B cell (primary cell): ENCODE data around the gene CHD9. TPM values are rescaled to one million over a fixed set of nuclear protein-coding genes. Genes with fewer than 3 reads are reported as not detected.

ENCODE experiments used
- ATAC-seq: fragments of 200-7000 bp; cut with Tn5 transposase; one replicate; pipeline ENCODE4 v1.10.0; 2021; ENCODE audit warnings: low read depth, mild to moderate bottlenecking, moderate number of reproducible peaks, moderate library complexity
- CTCF ChIA-PET: fragments of 350-600 bp; sonication (Branson Sonifier 250); formaldehyde crosslinking; loops from one replicate; lab custom pipeline; 2021; ENCODE audit warnings: antibody characterized with exemption, inconsistent platforms; lab: Charles Lee
- POLR2A ChIA-PET: fragments of 350-600 bp; sonication (Branson Sonifier 250); formaldehyde crosslinking; loops from one replicate; lab custom pipeline; 2021; ENCODE audit warnings: antibody characterized with exemption; lab: Charles Lee
- DNase-seq: peaks from one replicate; pipeline ENCODE4 v3.0.0; 2013
- H2AFZ ChIP-seq: 2 replicates; pipeline ENCODE4 v1.6.1; 2012; ENCODE audit warnings: mild to moderate bottlenecking, low read depth, low read length; ENCODE audit not compliant: insufficient read depth, poor library complexity, severe bottlenecking
- H3K27ac ChIP-seq, 2 donors: 1 replicate in 1 of 2; 2 replicates in 1 of 2; pipeline ENCODE4 v1.5.1; 2012 to 2013; ENCODE audit warnings: low read length in 2 of 2, mild to moderate bottlenecking in 2 of 2, moderate library complexity in 1 of 2
- H3K27me3 ChIP-seq, 4 experiments: fragments of 200-600 bp in 1 of 4; sonication (generic) in 1 of 4; replicated peaks in 1 of 4; 1 replicate in 2 of 4; 2 replicates in 2 of 4; pipeline versions ENCODE4 v1.6.1 to v1.7.0; 2013 to 2016; ENCODE audit warnings: low read length in 3 of 4, mild to moderate bottlenecking in 2 of 4, mixed read lengths in 1 of 4, moderate library complexity in 1 of 4; ENCODE audit not compliant: insufficient read depth in 4 of 4, control insufficient read depth in 3 of 4; ENCODE audit errors: control extremely low read depth in 1 of 4
- H3K36me3 ChIP-seq, 2 experiments: replicated peaks in 1 of 2; 1 replicate in 1 of 2; 2 replicates in 1 of 2; pipeline versions ENCODE4 v1.6.1 to v1.7.1; 2013; ENCODE audit warnings: low read length in 1 of 2; ENCODE audit not compliant: insufficient read depth in 2 of 2, control insufficient read depth in 1 of 2; ENCODE audit errors: control extremely low read depth in 1 of 2, extremely low read depth in 1 of 2
- H3K4me1 ChIP-seq, 2 donors: fragments of 200-600 bp in 1 of 2; sonication (generic) in 1 of 2; 1 replicate in 1 of 2; 2 replicates in 1 of 2; pipeline versions ENCODE4 v1.5.1 to v1.6.1; 2013 to 2017; ENCODE audit warnings: low read length in 2 of 2; ENCODE audit not compliant: control insufficient read depth in 2 of 2, insufficient read depth in 2 of 2
- H3K4me2 ChIP-seq: replicated peaks from 2 replicates; pipeline ENCODE3; 2012; ENCODE audit warnings: mild to moderate bottlenecking, low read depth, low read length; ENCODE audit not compliant: poor library complexity, severe bottlenecking
- H3K4me3 ChIP-seq, 5 experiments: fragments of 200-600 bp in 1 of 5; sonication (generic) in 1 of 5; 1 replicate in 3 of 5; 2 replicates in 2 of 5; pipeline versions ENCODE4 v1.5.1 to v1.7.0; 2011 to 2016; ENCODE audit warnings: low read length in 4 of 5, mild to moderate bottlenecking in 4 of 5, low read depth in 2 of 5, control low read depth in 1 of 5, moderate library complexity in 1 of 5; ENCODE audit not compliant: insufficient read depth in 1 of 5; ENCODE audit errors: control extremely low read depth in 1 of 5, extremely low read depth in 1 of 5
- H3K79me2 ChIP-seq: fragments of 200-600 bp; sonication (generic); one replicate; pipeline ENCODE4 v1.6.0; 2016; ENCODE audit warnings: low read length; ENCODE audit not compliant: control insufficient read depth, insufficient read depth
- H3K9ac ChIP-seq: fragments of 200-600 bp; sonication (generic); 2 replicates; pipeline ENCODE4 v1.6.1; 2017; ENCODE audit warnings: mild to moderate bottlenecking, low read length, moderate library complexity
- H3K9me3 ChIP-seq, 3 donors: one replicate each; pipeline versions ENCODE4 v1.6.1 to v1.7.1; 2013; ENCODE audit warnings: low read length in 2 of 3; ENCODE audit not compliant: control insufficient read depth in 2 of 3, insufficient read depth in 1 of 3; ENCODE audit errors: control extremely low read depth in 1 of 3
- H4K20me1 ChIP-seq: 2 replicates; pipeline ENCODE4 v1.6.0; 2012; ENCODE audit warnings: mild to moderate bottlenecking, low read length; ENCODE audit not compliant: insufficient read depth, control insufficient read depth, poor library complexity, severe bottlenecking
- H3K27ac Mint-ChIP-seq: one replicate; pipeline ENCODE4 v1.8.0; 2021; ENCODE audit warnings: mixed read lengths
- H3K27me3 Mint-ChIP-seq: one replicate; pipeline ENCODE4 v1.8.0; 2021; ENCODE audit warnings: mixed read lengths
- H3K4me1 Mint-ChIP-seq: one replicate; pipeline ENCODE4 v1.8.0; 2021; ENCODE audit warnings: mixed read lengths
- H3K4me3 Mint-ChIP-seq: one replicate; pipeline ENCODE4 v1.8.0; 2021; ENCODE audit warnings: mixed read lengths
- H3K9me3 Mint-ChIP-seq: one replicate; pipeline ENCODE4 v1.8.0; 2022; ENCODE audit warnings: mixed read lengths; ENCODE audit not compliant: insufficient read depth
- EZH2 ChIP-seq: IDR thresholded peaks from 2 replicates; pipeline ENCODE4 v1.6.1; 2012; ENCODE audit warnings: borderline replicate concordance, low read depth, mild to moderate bottlenecking, moderate library complexity, low read length; ENCODE audit not compliant: insufficient read depth, poor library complexity, severe bottlenecking
- WGBS: methylation state at CpG from one replicate; pipeline ENCODE4 v1.1.5; 2013; ENCODE audit warnings: missing lambda C conversion rate; ENCODE audit not compliant: insufficient coverage; 5-methylcytosine and 5-hydroxymethylcytosine counted together
- intact Hi-C: fragments of 100-400 bp; cut with micrococcal nuclease; formaldehyde crosslinking; loops from one replicate; pipeline ENCODE4 v1.10.0; 2022
- polyA plus RNA-seq: library from polyadenylated mRNA; depleted of rRNA; stranded (reverse); fragments of >200 nt; gene quantifications from 2 replicates; pipeline ENCODE4 v1.2.3, GENCODE V29; 2012
- total RNA-seq, 2 donors: library from RNA; stranded (reverse); fragments of 120-200 nt in 1 of 2; gene quantifications; 1 replicate in 1 of 2; 2 replicates in 1 of 2; pipeline versions ENCODE4 v1.2.3 to v1.2.4, GENCODE V29; 2013 to 2022
- TF ChIP-seq, protein P1 (sequence below): fragments of 200-600 bp; IDR thresholded peaks from one replicate; pipeline ENCODE4 v1.8.0; 2022; ENCODE audit warnings: antibody characterized with exemption, mild to moderate bottlenecking

CHD9 gene
- total and polyA plus RNA-seq, 2 donors (not counting 1 experiment from before 2014, with no cell fraction given): 12.2 to 102 TPM

DNA sequence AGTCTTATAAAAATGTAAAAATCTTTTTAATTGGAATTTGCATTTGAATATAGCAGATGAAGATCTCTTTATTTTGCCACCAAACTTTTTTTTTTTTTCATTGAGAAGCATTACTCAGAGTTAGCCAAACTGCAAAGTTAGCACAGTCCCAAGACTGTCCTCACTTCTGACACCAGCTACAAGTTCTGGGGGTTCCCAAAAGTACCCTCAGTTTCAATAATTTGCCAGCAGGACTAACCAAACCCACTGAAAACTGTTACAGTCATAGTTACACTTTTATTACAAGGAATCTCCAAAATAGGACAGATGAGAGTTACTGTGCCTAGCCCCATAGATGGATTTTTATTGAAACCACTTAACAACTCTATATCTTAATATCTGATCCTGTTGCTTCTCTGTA is 144.1 kb downstream of the CHD9 start:
- Histone ChIP-seq H3K9ac (no peak overlapping the region), H3K4me3 (no peak overlapping the region), H2AFZ (no peak overlapping the region), H3K27ac (no peak overlapping the region), H3K27me3 (no peaks in the 10 kb centered on the region), H3K9me3 (peaks cover 0 to 1% (median 0%) of the 10 kb centered on the region in 3 donors), H3K36me3 (peaks cover 1 to 4% of the 10 kb centered on the region in 2 experiments), H4K20me1 (peaks cover 7% of the 10 kb centered on the region), H3K4me2 (no peak overlapping the region), H3K4me1 (no peaks in the 10 kb centered on the region), H3K79me2 (peaks cover 40% of the 10 kb centered on the region)
- ChIA-PET CTCF (no interaction called here), POLR2A (no interaction called here)
- no peak for DNase-seq
- Mint-ChIP-seq H3K27ac (no peak overlapping the region), H3K27me3 (no peaks in the 10 kb centered on the region), H3K4me3 (no peak overlapping the region), H3K4me1 (peaks cover 21% of the 10 kb centered on the region), H3K9me3 (no peaks in the 10 kb centered on the region)
- TF ChIP-seq EZH2: no peak
- TF ChIP-seq, protein P1, sequence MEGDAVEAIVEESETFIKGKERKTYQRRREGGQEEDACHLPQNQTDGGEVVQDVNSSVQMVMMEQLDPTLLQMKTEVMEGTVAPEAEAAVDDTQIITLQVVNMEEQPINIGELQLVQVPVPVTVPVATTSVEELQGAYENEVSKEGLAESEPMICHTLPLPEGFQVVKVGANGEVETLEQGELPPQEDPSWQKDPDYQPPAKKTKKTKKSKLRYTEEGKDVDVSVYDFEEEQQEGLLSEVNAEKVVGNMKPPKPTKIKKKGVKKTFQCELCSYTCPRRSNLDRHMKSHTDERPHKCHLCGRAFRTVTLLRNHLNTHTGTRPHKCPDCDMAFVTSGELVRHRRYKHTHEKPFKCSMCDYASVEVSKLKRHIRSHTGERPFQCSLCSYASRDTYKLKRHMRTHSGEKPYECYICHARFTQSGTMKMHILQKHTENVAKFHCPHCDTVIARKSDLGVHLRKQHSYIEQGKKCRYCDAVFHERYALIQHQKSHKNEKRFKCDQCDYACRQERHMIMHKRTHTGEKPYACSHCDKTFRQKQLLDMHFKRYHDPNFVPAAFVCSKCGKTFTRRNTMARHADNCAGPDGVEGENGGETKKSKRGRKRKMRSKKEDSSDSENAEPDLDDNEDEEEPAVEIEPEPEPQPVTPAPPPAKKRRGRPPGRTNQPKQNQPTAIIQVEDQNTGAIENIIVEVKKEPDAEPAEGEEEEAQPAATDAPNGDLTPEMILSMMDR: no peak
- intact Hi-C loops: no loop called here
- no peak for ATAC-seq

DNA sequence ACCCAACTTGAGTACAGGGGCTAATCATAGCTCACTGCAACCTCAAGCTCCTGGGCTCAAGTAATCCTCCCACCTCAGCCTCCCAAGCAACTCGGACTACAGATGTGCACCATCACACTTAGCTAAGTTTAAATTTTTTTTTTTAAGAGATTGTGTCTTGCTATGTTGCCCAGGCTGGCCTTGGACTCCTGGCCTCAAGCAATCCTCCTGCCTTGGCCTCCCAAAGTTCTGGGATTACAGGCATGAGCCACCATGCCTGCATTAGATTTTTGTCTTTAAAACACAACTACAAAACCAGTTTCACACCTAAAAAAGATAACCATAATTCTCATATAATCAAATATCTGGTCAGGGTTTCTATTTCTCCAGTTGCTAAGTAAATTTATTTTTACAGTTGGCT is 147.1 kb downstream of the CHD9 start:
- Histone ChIP-seq H3K9me3 (peaks cover 0 to 1% (median 0%) of the 10 kb centered on the region in 3 donors), H3K4me1 (no peaks in the 10 kb centered on the region), H2AFZ (no peak overlapping the region), H4K20me1 (no peaks in the 10 kb centered on the region), H3K4me3 (no peak overlapping the region), H3K36me3 (peaks cover 1 to 4% of the 10 kb centered on the region in 2 experiments), H3K27me3 (no peaks in the 10 kb centered on the region), H3K79me2 (peaks cover 31% of the 10 kb centered on the region), H3K4me2 (no peak overlapping the region), H3K9ac (no peak overlapping the region), H3K27ac (no peak overlapping the region)
- intact Hi-C loops: no loop called here
- Mint-ChIP-seq H3K4me3 (no peak overlapping the region), H3K9me3 (no peaks in the 10 kb centered on the region), H3K4me1 (peaks cover 17% of the 10 kb centered on the region), H3K27ac (no peak overlapping the region), H3K27me3 (no peaks in the 10 kb centered on the region)
- TF ChIP-seq, protein P1: no peak
- no peak for TF ChIP-seq EZH2
- WGBS: no CpG with 5 or more reads among the region's 1 CpG
- ChIA-PET CTCF (interaction anchor here (0.6 kb wide), 1 partner anchor 91 kb away, joined by 5 read pairs; no protein-coding TSS in a partner anchor), POLR2A (no interaction called here)
- no peak for ATAC-seq
- no peak for DNase-seq
